ENCODE data around the gene USF2. TPM values are rescaled to one million over a fixed set of nuclear protein-coding genes. Genes with fewer than 3 reads are reported as not detected.
"Not testable (repeated sequence)": the region's sequence is repeated elsewhere in the genome, so short reads cannot be mapped to it uniquely, and the experiment has no call there.

USF2 gene, protein sequence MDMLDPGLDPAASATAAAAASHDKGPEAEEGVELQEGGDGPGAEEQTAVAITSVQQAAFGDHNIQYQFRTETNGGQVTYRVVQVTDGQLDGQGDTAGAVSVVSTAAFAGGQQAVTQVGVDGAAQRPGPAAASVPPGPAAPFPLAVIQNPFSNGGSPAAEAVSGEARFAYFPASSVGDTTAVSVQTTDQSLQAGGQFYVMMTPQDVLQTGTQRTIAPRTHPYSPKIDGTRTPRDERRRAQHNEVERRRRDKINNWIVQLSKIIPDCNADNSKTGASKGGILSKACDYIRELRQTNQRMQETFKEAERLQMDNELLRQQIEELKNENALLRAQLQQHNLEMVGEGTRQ
- total RNA-seq (2014; rRNA removed; shearing (Covaris generic)): 42.8 and 43.9 TPM in 2 replicates
- polyA plus RNA-seq (2014; cell fraction: nucleus; rRNA removed): 60.3 and 106 TPM in 2 replicates

DNA sequence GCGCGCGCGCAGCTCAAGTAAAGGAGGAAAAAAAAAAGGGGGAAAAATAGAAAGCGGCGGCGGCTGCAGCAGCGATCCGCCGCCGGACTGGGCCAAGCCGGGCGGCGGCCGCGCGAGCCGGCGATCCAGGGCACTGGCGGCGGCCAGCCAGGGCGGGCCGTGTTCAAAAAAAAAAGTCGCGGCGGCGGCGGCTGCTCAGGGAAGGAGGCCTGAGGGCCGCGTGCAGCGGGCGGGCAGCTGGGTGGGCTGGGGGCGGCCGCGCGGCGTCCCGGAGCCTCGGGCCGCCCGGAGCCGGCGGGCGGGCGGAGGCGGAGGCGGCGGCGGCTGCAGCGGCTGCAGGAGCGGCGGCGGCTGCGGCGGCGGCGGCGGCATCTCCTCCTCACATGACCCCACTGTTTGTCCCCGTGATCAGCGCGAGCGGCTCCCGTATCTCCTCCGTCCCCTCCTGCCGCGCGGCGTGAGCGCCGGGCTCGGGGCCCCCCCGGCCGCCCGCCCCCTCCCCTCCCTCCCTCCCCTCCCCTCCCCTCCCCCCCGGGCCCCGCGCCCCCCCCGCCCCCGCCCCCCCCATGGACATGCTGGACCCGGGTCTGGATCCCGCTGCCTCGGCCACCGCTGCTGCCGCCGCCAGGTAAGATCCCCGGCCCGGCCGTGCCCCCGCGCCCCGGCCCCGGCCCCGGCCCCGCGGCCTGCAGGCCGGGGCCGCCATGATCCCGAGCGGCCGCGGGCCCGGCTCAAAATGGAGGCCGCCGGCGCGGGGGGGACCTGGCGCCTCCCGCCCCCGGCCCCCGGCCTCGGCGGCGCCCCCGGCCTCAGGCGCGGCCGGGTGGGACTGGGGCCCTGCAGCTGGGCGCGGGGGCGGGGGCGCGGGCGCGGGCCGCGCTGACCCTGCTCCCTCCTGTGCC is at the start of gene USF2:
USF2 (plus strand) TSS at position 427 of the 902 bp plus-strand sequence; CDS start at position 567, 140 bp downstream.
- peak; percentile 46 for DNase-seq (ENCODE audit: extremely low read depth, low read depth)

- no peak for DNase-seq (ENCODE audit: extremely low read depth, low read depth)
Measured at GRCh38 chr19:35219008-35219407, 49.8 kb upstream of the USF2 start.

DNA sequence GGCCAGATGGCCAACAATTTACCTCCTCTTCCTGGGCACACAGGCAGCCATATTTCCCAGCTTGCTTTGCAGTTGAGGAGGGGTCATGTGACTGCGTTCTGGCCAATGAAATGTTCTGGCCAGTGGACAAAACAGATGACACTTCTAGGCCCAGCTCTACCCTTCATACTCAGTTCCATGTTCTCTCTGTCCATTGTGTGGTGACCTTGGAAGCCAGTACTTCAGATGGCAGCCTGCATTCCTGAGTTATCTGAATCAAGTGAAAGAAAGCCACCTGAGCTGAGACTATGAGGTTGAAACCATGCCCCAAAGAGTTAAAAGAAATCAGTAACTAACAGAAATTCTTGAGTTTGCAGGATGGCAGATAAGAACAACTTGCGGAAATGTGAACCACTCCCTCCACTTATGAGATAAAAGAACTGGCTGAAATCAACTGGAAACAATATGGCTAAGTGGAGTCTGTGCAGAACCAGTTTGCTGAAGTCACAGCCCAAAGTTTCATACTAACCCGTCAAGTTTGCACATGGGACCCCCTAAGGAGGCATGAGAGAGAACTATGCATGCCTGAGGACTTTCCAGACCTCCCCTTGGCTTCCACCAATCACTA is 48.3 kb upstream of the USF2 start:
- no peak for DNase-seq (ENCODE audit: extremely low read depth, low read depth)

DNA sequence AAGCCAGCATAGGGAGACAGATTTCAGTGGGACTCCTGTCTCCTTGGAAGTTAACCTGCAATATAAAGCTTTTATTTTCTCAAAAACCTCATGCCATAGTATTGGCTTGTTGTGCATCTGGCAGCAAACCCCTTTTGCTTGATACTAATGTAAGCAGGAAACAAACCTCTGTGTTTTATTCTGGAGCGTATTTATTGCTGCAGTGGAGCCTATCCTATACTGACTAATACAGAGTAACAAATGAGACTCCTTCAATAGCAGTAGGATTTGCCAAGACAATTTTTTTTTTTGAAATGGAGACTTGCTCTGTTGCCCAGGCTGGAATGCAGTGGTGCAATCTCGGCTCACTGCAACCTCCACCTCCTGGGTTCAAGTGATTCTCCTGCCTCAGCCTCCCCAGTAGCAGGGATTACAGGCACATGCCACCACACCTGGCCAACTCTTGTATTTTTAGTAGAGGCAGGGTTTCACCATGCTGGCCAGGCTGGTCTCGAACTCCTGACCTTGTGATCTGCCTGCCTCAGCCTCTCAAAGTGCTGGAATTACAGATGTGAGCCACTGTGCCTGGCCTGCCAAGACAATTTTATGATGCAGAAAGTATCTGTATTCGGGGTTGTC is 47.7 kb upstream of the USF2 start:
- not testable (repeated sequence) for DNase-seq (ENCODE audit: extremely low read depth, low read depth)

DNA sequence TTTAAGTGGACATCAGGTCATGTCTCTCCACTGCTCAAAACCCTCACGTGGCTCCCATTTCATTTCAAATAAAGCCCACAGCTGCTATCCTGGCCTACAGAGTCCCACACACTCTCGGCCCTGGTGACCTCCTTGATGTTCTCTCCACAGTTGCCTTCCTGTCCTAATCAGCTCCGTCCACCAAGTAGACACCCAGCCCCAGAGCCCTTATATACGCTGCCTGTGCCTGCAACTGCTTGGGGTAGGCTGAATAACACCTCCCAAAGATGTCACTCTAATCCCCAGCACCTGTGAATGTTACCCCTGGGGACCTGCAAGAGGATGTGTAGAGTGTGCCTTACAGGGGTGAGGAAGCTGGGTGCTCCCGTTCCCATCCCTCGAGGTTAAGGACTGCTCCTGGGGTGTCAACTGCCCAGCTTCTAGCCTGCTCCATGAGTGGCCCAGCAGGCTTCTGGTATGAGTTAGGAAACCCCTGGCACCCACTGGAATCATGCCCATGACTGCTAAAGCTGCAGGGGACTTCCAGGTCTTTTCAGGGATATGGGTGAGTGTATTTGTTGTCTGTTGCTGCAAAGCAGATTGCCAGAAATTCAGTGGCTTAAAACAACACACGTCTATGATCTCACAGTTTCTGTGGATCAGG is 46.3 kb upstream of the USF2 start:
- no peak for DNase-seq (ENCODE audit: extremely low read depth, low read depth)

DNA sequence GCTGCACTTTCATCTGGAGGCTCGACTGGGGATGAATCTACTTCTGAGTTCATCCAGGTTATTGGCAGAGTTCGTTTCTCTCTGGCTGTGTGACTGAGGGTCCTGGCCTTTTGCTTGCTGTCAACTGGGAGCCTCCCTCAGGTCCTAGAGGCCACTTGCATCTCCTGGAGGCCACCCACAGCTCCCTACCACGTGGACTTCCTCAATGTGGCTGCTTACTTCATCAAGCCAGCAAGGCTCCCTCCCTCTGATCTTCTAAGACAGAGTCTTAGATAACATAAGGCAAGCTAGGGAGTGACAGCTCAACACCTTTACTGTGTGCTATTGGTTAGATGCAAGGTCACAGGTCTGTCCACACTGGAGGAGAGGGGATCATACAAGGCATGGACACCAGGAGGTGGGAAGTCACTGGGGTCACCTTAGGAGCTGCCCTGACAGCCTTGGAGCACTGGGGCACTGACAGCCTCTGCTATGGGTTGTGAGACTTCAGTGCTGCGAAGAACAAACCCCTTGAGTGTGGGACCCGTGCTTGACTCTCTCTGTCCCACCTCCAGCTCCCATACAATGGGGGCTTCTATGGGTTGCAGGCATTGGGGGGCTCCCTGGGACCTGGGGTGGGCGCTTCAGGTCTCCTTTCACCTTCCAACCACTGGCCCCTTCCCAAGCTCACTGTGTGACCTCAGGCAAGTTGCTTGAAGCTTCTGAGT is 45.5 kb upstream of the USF2 start:
- DNase-seq (ENCODE audit: extremely low read depth, low read depth): no peak

DNA sequence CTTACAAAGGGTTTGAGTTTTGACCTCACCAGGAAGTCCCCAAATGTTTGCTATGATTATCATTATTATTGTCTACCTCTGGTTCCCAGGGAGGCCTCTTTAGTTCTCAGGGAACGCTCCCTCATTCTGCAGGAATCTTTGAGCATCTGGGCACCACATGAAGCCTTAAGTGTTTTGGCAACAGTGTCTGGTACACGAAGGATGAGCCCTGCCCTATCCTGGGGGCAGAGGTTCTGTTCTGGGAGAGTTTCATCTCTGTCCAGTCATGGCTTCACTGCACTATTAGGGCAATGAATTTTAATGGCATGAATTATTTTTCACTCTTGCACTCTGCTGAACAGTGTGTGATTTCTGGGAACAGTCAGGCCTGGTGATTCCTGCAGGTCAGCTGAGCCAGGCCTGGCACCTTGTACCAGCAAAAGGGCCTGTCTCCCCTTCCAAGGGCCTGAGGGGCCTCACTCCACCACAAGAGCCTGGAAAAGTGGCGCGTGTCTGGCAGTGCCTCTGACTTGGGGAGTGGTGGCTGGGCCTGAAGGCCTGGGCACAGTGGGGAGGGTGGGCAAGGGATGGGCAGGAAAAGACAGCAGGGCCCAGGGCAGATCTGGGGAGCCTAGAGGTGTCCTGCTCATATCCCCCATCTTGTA is 44.8 kb upstream of the USF2 start:
- no peak for DNase-seq (ENCODE audit: extremely low read depth, low read depth)

DNA sequence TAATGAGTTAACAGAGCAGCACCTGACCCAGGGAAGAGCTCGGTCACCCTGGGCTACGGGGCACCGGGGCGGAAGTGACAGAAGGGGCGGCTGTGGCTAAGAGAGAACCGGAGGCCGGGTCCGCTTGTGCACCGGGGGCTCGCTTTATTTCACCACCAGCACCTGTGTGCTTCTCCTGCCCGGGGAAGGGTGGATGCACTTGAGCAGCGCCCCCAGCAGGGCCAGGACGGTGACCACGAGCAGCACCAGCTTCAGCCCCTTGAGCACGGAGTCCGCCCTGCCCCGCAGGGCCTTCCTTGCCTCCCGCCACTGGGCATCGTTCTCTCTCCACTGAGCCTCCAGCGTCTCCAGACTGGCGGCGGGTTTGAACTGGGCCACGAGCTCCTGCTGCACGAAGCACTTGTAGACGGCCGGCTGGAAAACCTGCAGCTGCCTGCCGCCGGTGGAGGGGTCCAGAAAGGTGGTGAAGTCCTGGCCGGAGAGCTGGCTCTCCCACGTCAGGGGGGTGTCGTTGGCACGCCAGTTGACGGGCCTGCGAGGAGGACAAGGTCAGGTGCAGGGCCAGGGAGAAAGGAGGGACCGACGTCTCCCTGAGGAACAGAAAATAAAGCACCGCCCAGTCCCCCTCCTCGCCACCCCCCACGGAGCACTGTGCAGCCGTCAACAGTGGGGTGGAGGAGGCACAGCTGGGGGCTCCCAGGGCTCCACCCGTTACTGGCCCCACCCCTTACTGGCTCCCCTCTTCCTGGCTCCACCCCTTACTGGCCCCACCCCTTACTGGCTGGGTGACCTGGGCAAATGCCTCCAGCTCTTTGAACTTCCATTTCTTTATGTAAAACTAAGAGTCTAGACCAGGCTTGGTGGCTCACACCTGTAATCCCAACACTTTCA is 43.8 kb upstream of the USF2 start:
- DNase-seq (ENCODE audit: extremely low read depth, low read depth): no peak

DNA sequence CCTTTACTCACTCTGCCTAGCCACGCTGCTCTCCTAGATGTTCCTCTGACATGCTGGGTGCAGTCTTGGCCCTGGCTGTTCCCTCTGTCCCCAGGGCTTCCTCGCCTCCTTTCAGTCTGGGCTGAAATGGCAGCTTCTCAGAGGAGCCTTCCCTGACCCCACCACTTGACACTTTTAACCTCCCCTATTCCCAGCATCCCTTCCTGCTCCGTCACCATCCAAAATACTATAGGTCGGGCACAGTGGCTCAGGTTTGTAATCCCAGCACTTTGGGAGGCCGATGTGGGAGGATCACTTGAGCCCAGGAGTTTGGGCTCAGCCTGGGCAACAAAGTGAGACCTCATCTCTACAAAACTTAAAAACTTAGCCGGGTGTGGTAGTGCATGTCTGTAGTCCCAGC is 42.8 kb upstream of the USF2 start:
- no peak for DNase-seq (ENCODE audit: extremely low read depth, low read depth)

DNA sequence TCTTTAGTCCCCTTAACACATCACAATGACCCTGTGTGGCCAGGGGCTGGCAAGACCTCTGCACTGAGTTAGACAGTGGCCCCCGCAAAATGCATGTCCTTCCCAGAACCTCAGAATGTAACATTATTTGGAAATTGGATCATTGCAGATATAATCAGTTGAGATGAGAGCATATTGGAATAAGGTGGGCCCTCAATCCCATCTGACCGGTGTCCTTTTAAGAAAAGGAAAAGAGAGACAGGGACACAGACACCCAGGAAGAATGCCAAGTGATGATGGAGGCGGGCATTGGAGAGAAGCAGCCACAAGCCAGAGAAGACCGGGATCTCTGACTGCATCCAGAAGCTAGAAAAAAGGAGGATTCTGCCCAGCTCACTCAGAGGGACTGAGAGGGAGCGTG is 42.0 kb upstream of the USF2 start:
- no peak for DNase-seq (ENCODE audit: extremely low read depth, low read depth)

DNA sequence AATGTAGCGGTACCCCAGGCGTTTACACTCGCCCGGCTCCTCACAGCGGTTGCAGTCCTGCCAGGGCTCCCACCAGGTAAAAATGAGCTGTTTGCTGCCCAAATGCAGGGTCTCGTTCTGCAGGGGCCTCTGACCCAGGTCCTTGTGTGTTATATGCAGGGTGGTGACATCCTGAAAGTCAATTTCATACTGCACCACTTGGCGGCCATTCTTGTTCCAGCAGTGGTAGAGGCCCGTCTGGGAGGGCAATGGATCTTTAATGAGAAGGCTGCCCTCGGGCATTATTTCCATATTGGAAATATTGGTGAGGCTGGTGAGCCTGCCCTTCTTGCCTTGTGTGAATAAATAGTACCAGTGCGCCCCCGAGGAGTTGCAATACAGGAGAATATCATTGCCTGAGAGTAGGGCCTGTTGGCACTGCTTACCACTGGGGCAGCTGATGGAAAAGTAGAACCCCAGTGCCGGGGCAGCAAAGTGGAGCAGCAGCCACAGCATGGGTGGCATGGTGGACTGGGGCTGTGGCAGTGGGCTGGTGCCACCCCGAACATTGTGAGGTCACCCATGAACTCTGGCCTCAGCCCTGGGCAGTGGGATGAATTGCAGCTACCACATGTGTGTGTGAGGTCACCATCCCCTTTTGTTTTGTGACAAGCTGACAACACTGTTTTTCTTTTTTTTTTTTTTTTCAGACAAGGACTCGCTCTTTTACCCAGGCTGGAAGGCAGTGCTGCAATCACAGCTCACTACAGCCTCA is 40.4 kb upstream of the USF2 start, which contains the start of gene FAM187B:
FAM187B (minus strand) TSS at position 563 of the 754 bp plus-strand sequence; CDS start at position 504, 59 bp downstream.
- no peak for DNase-seq (ENCODE audit: extremely low read depth, low read depth)

GRCh38 chr19:35229601-35230000 is 39.2 kb upstream of the USF2 start:
- no peak for DNase-seq (ENCODE audit: extremely low read depth, low read depth)

DNA sequence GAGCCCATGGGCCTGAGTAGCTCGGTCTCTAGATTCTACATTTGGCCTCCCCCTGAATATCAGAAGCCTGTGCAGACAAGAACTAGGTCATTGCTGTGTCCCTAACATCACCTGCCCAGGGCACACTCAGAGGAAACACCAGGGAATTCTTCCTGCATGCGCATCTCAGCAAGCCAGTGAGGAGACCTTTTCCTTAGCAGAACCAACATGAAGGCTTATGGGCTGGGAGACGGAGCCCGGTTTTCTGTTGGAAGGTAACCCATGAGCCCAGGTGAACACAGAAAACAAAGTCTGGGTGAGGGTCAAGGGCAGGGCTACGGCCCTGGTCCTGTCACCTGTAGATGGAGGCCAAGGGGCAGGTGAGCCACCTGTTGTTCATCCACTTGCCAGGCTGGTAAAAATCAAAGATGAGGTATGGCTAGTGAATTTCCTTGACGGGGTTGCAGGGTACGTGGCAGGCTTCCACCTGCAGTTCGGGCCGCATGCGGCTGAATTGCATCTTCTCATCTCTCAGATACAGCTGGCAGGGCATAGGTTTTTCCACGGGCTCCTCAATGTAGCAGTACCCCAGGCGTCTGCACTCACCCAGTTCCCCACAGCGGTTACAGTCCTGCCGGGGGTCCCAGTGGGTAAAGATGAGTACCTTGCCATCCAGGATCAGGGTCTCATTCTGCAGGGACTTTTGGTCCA is 36.7 kb upstream of the USF2 start:
- no peak for DNase-seq (ENCODE audit: extremely low read depth, low read depth)

DNA sequence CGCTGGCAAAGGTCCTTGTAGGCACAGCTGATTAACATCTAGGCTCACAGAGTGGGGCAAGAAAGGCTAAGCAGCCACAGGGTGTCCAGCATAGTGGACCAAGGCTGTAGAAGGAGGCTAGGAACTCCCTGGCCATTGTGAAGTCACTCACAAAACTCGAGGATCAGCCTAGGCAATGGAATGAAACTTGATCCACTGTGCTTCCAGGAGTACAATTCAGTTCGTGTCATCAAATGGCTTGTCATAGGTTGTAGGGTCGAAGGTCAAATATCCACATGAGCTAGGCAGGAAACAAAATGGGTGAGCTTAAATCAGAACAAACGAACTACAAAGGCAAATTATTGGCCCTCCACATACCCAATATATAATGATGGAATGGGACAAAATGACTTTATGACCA is 35.9 kb upstream of the USF2 start:
- DNase-seq (ENCODE audit: extremely low read depth, low read depth): no peak

GRCh38 chr19:35236638-35237400 is 31.9 kb upstream of the USF2 start:
- DNase-seq (ENCODE audit: extremely low read depth, low read depth): no peak

DNA sequence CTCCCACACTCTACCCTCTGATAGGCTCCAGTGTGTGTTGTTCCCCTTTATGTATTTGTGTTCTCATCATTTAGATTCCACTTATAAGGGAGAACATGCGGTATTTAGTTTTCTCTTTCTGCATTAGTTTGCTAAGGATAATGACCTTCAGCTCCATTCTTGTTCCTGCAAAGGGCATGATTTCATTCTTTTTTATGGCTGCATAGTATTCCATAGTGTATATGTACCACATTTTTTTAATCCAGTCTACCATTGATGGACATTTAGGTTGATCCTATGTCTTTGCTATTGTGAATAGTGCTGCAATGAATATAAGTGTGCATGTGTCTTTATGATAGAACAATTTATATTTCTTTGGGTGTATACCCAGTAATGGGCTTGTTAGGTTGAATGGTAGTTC is 29.2 kb upstream of the USF2 start:
- DNase-seq (ENCODE audit: extremely low read depth, low read depth): not testable (repeated sequence)

Measured in NCI-H460 (cell line).